Measurements from ENCODE around the gene UBQLN4. TPM values are rescaled to one million over a fixed set of nuclear protein-coding genes. Genes with fewer than 3 reads are reported as not detected.

The UBQLN4 gene
- total RNA-seq, 1 donor from 2014 or later: 36.4 TPM

GRCh38 chr1:156099282-156099681, 45.7 kb upstream of the UBQLN4 start:
- H3K4me3 Mint-ChIP-seq (ENCODE audit: unreplicated experiment): no peak overlapping the region
- H3K4me1 Mint-ChIP-seq (ENCODE audit: unreplicated experiment): peaks cover 60% of the 10 kb centered on the region

GRCh38 chr1:156098784-156099183, 45.2 kb upstream of the UBQLN4 start:
- Mint-ChIP-seq H3K4me1 (ENCODE audit: unreplicated experiment) (peaks cover 55% of the 10 kb centered on the region), H3K4me3 (ENCODE audit: unreplicated experiment) (no peak overlapping the region), H3K27me3 (ENCODE audit: unreplicated experiment) (no peaks in the 10 kb centered on the region), H3K36me3 (ENCODE audit: unreplicated experiment) (no peaks in the 10 kb centered on the region), H3K9me3 (ENCODE audit: unreplicated experiment) (no peaks in the 10 kb centered on the region), H3K27ac (ENCODE audit: unreplicated experiment) (no peak overlapping the region)
- no peak for TF ChIP-seq CTCF (IDR thresholded peaks at IDR 0.05)
- DNase-seq (ENCODE audit: extremely low spot score, unreplicated experiment): no peak

More at GRCh38 chr1:156099282-156099681, 45.7 kb upstream of the UBQLN4 start:
- no peaks in the 10 kb centered on the region for H3K36me3 Mint-ChIP-seq (ENCODE audit: unreplicated experiment)
- DNase-seq (ENCODE audit: extremely low spot score, unreplicated experiment): no peak
- peak overlapping the region; percentile 15 for H3K27ac Mint-ChIP-seq (ENCODE audit: unreplicated experiment)
- H3K9me3 Mint-ChIP-seq (ENCODE audit: unreplicated experiment): no peaks in the 10 kb centered on the region
- H3K27me3 Mint-ChIP-seq (ENCODE audit: unreplicated experiment): no peaks in the 10 kb centered on the region
- no peak for TF ChIP-seq CTCF (IDR thresholded peaks at IDR 0.05)

GRCh38 chr1:156097499-156098178, 44.0 kb upstream of the UBQLN4 start:
- H3K27ac Mint-ChIP-seq (ENCODE audit: unreplicated experiment): peak overlapping the region; percentile 100

GRCh38 chr1:156096640-156097391, 43.2 kb upstream of the UBQLN4 start:
- peak overlapping the region; percentile 53 for H3K4me3 Mint-ChIP-seq (ENCODE audit: unreplicated experiment)
- DNase-seq (ENCODE audit: extremely low spot score, unreplicated experiment): peak; percentile 97
- peak overlapping the region; percentile 100 for H3K27ac Mint-ChIP-seq (ENCODE audit: unreplicated experiment)
- H3K4me1 Mint-ChIP-seq (ENCODE audit: unreplicated experiment): peaks cover 35% of the 10 kb centered on the region
- no peaks in the 10 kb centered on the region for H3K9me3 Mint-ChIP-seq (ENCODE audit: unreplicated experiment)
- H3K27me3 Mint-ChIP-seq (ENCODE audit: unreplicated experiment): no peaks in the 10 kb centered on the region
- peak; percentile 99 for TF ChIP-seq CTCF (IDR thresholded peaks at IDR 0.05)
- peaks cover 2% of the 10 kb centered on the region for H3K36me3 Mint-ChIP-seq (ENCODE audit: unreplicated experiment)

More at GRCh38 chr1:156097499-156098178, 44.0 kb upstream of the UBQLN4 start:
- DNase-seq (ENCODE audit: extremely low spot score, unreplicated experiment): no peak
- TF ChIP-seq CTCF (IDR thresholded peaks at IDR 0.05): no peak
- H3K4me3 Mint-ChIP-seq (ENCODE audit: unreplicated experiment): no peak overlapping the region
- peaks cover under 1% of the 10 kb centered on the region for H3K36me3 Mint-ChIP-seq (ENCODE audit: unreplicated experiment)
- no peaks in the 10 kb centered on the region for H3K27me3 Mint-ChIP-seq (ENCODE audit: unreplicated experiment)
- H3K9me3 Mint-ChIP-seq (ENCODE audit: unreplicated experiment): no peaks in the 10 kb centered on the region
- peaks cover 44% of the 10 kb centered on the region for H3K4me1 Mint-ChIP-seq (ENCODE audit: unreplicated experiment)

- TF ChIP-seq CTCF (IDR thresholded peaks at IDR 0.05): no peak
- peaks cover 31% of the 10 kb centered on the region for H3K4me1 Mint-ChIP-seq (ENCODE audit: unreplicated experiment)
- H3K9me3 Mint-ChIP-seq (ENCODE audit: unreplicated experiment): no peaks in the 10 kb centered on the region
- peak overlapping the region; percentile 100 for H3K27ac Mint-ChIP-seq (ENCODE audit: unreplicated experiment)
- DNase-seq (ENCODE audit: extremely low spot score, unreplicated experiment): no peak
- peaks cover 2% of the 10 kb centered on the region for H3K36me3 Mint-ChIP-seq (ENCODE audit: unreplicated experiment)
- H3K27me3 Mint-ChIP-seq (ENCODE audit: unreplicated experiment): no peaks in the 10 kb centered on the region
- H3K4me3 Mint-ChIP-seq (ENCODE audit: unreplicated experiment): no peak overlapping the region
Measured at GRCh38 chr1:156095906-156096508, 42.4 kb upstream of the UBQLN4 start.
